GM12891 (cell line): Measurements from ENCODE around the gene EIF5A2.

Experiments
- DNase-seq: peaks from one replicate; pipeline ENCODE4 v3.0.0; 2011; ENCODE audit warnings: low spot score; ENCODE audit not compliant: insufficient read length
- FAIRE-seq: peaks from 2 replicates; lab custom pipeline; 2011; peaks lifted over from hg19 to GRCh38; lab: Jason Lieb, UNC
- PAX5 ChIP-seq: IDR thresholded peaks from 2 replicates; pipeline ENCODE4 v1.6.1; 2011; ENCODE audit warnings: low read length, moderate library complexity, mild to moderate bottlenecking; ENCODE audit not compliant: insufficient read depth, severe bottlenecking
- POLR2A ChIP-seq: IDR thresholded peaks from 2 replicates; pipeline ENCODE4 v1.6.1; 2011; ENCODE audit warnings: low read depth, low read length, control low read depth
- POLR2AphosphoS5 ChIP-seq: IDR thresholded peaks from 2 replicates; pipeline ENCODE4 v1.6.1; 2011; ENCODE audit warnings: low read depth, low read length, control low read depth
- POU2F2 ChIP-seq: IDR thresholded peaks from 2 replicates; pipeline ENCODE4 v1.6.1; 2011; ENCODE audit warnings: low read depth, mild to moderate bottlenecking, control low read depth, low read length, moderate library complexity
- SPI1 ChIP-seq: IDR thresholded peaks from 2 replicates; pipeline ENCODE4 v1.6.1; 2011; ENCODE audit warnings: low read depth, low read length, control low read depth
- TAF1 ChIP-seq: IDR thresholded peaks from 2 replicates; pipeline ENCODE4 v1.6.1; 2011; ENCODE audit warnings: low read depth, low read length, control low read depth

The EIF5A2 gene

DNA sequence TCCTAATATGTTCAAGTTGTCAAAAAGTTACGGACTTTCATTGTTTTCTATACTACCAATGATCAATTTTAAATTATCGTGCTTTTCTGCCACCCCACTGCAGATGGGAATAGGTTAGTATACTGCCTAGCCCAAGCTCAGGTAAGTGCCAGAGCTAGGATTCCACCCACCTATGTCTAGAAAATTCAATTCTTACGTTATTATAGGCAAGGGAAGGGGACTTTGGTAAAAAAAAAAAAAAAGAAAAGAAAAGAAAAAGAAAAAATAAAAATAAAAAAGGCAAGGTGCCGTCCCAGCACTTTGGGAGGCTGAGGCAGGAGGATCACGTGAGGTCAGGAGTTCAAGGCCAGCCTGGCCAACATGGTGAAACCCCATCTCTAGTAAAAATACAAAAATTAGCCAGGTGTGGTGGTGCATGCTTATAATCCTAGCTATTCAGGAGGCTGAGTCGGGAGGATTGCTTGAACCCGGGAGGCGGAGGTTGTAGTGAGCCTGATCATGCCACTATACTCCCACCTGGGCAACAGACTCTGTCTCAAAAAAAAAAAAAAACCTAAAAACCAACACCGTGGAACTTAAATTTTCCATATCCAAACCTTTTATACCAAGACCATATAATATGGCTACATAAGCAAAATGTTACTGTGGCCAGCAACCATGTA, 39.7 kb downstream of the EIF5A2 start:
- DNase-seq (no peak), FAIRE-seq (no peak)
- no peak for TF ChIP-seq POLR2AphosphoS5
- no peak for TF ChIP-seq TAF1
- TF ChIP-seq SPI1: no peak
- no peak for TF ChIP-seq POU2F2
- no peak; the same call in 1 of the 2 replicates for TF ChIP-seq POLR2A
- no peak for TF ChIP-seq PAX5

GRCh38 chr3:170867143-170867937, 41.1 kb downstream of the EIF5A2 start:
- DNase-seq (no peak), FAIRE-seq (peak; percentile 55)
- TF ChIP-seq SPI1: peak; percentile 89
- TF ChIP-seq POU2F2: no peak
- TF ChIP-seq POLR2AphosphoS5: no peak
- no peak for TF ChIP-seq TAF1

- no peak for TF ChIP-seq POLR2A
- TF ChIP-seq POLR2AphosphoS5: no peak
- TF ChIP-seq SPI1: no peak
- no peak for TF ChIP-seq TAF1
- TF ChIP-seq POU2F2: no peak
- no peak for TF ChIP-seq PAX5
- DNase-seq (no peak), FAIRE-seq (no peak)
These were observed 41.9 kb downstream of the EIF5A2 start for GRCh38 chr3:170866499-170866898.

DNA sequence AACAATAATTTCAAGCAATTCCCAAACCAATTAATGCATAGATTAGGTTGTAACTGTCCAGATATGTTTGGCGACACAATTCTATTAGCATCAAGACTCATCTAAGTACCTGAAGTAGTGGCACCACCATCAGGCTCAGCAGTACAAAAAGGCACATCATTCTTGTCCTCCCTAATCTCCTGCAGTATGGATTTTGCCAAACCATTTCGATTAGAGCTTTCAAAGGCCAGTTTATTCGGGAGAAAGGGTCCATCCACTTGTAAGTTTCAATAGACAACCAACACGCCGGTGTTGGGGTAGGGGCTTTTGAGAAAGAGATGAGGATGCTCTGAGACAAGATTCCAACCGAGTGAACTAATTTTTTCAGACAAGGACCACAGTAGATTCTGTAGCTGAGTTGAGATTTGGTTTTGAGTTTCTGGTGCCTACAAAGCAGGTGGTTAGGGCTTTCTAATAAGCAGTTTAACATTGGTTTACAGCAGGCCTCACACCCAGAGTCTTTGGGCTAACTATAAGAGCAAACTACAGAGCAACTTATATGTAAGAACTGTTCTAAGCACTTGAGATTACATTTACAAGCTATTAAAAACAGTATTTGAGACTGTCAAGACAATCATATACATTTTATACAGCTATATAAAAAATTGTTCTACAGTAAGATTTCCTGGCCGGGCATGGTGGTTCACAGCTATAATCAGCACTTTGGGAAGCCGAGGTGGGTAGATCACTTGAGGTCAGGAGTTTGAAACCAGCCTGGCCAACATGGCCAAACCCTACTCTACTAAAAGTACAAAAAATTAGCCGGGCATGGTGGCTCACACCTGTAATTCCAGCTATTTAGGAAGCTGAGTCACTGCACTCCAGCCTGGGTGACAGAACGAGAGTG, 43.0 kb downstream of the EIF5A2 start:
- TF ChIP-seq POLR2A: peak; percentile 55
- no peak for TF ChIP-seq SPI1
- no peak for TF ChIP-seq POLR2AphosphoS5
- no peak for TF ChIP-seq PAX5
- TF ChIP-seq POU2F2: 0 out of 2 replicates have a peak, but pooled peaks have one; percentile 27
- TF ChIP-seq TAF1: no peak
- FAIRE-seq: no peak
- no peak for DNase-seq

- TF ChIP-seq PAX5 (no peak), POLR2A (peak; percentile 20; the same call in 1 of the 2 replicates)
- DNase-seq (no peak), FAIRE-seq (no peak)
These were observed 43.8 kb downstream of the EIF5A2 start for GRCh38 chr3:170864525-170865208.

DNA sequence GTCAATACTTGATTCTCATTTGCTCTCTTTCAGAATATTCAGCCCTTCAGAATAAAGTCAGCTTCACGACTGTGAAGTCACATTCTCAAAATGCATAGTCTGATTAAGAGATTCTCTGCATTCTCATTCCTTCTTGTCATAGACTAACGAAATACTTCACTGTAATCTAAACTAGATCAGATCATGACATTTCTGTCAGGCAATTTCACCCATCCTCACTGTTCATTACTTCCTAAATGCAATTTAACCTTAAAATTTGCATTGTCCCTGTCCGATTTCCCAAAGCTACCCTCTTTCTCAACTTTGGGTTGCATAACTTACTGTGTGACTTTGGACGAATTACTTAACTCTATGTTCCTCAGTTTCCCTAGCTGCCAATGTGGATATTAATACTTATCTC, 44.6 kb downstream of the EIF5A2 start:
- no peak for DNase-seq
- TF ChIP-seq POU2F2: no peak
- no peak for TF ChIP-seq PAX5
- FAIRE-seq: no peak

- DNase-seq (no peak), FAIRE-seq (no peak)
- no peak for TF ChIP-seq TAF1
- no peak for TF ChIP-seq POLR2AphosphoS5
These were observed 45.6 kb downstream of the EIF5A2 start for GRCh38 chr3:170862618-170863374.

- DNase-seq: no peak
- FAIRE-seq: peak; percentile 52
- TF ChIP-seq PAX5 (no peak), SPI1 (no peak), POLR2AphosphoS5 (no peak), POLR2A (no peak), POU2F2 (no peak), TAF1 (no peak)
These were observed 49.8 kb downstream of the EIF5A2 start for GRCh38 chr3:170858599-170858998.
